Epithelial cell of proximal tubule (primary cell): Measurements from ENCODE around the gene ATXN10. TPM values are rescaled to one million over a fixed set of nuclear protein-coding genes. Genes with fewer than 3 reads are reported as not detected.

Source experiments
- DNase-seq: peaks from one replicate; pipeline ENCODE4 v3.0.0-alpha.2; 2011; ENCODE audit warnings: low read depth
- H3K4me3 ChIP-seq: 2 replicates; pipeline ENCODE4 v1.5.1; 2011; ENCODE audit warnings: low read depth, mild to moderate bottlenecking, low read length
- total RNA-seq: library from RNA; depleted of rRNA; stranded (reverse); fragments of >200 nt; gene quantifications from 2 replicates; pipeline ENCODE4 v1.2.3, GENCODE V29; 2015
- TF ChIP-seq, protein P1 (sequence below): conservative IDR thresholded peaks from 2 replicates; pipeline ENCODE4 v1.5.1; 2012; ENCODE audit warnings: low read depth, mild to moderate bottlenecking, low read length

The ATXN10 gene
- total RNA-seq, 1 donor from 2014 or later, result 118 TPM

DNA sequence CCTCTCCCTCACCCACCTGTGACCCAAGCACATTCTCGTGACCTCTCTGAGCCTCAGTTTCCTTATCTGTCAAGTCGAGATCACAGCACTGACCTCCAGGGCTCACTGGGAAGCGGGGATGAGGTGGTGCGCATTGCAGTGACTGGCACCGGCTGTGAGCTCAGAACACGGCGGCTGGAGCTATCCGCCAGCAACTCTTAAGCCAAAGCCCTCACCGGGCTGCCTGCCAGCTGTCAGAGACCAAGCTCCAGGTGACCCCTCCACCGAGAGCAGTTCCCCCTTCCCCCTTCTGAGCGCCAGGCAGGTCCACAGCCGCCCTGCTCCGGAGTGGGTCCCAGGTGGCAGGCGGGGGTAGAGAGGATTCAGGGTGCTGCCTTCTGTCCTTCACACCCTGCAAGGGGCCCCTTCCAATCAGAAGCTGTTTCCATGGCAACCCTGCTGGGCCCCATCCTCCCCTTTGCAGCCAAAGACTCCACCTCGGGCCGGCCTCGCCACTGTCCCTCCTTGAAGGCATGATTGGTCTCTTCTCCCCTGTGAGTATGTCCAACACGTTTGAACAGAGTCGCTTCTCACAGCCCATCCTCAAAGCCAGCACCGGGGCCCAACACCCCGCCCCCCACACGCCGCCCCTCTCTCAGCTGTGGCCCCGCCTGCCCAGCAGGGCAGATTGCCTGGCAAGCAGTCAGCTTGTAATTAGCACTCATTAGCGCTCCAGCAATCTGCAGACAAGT, 206.6 kb downstream of the ATXN10 start:
- DNase-seq, result no peak

DNA sequence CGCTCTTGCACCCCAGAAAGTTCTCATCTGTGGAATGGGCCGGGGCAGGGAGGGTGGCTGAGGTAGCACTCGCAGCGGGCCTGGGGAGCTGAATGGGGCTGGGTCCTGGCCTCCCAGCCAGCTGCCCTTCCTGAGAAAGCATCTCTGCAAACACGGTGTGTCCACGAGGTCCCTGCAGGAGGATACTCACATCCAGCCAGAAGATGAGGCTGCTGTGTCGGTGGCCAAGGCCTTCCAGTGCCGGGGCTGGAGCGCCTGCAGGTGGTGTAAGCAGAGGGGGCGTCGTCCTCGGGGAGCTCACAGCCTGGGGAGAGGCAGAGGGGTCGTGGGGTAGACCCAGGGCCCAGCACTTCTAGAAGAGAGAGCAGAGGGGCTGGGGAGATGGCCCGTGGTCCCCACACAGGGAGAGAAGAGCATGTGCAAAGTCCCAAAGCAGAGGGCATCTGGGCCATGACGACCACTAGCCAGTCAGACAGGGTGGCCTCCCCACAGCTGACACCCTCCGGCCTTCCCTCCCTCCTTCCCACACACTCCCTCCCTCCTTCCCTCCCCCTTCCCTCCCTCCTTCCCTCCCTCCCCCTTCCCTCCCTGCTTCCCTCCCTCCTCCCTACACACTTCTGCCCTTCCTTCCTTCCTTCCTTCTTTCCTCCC, 207.4 kb downstream of the ATXN10 start:
- TF ChIP-seq, protein P1, sequence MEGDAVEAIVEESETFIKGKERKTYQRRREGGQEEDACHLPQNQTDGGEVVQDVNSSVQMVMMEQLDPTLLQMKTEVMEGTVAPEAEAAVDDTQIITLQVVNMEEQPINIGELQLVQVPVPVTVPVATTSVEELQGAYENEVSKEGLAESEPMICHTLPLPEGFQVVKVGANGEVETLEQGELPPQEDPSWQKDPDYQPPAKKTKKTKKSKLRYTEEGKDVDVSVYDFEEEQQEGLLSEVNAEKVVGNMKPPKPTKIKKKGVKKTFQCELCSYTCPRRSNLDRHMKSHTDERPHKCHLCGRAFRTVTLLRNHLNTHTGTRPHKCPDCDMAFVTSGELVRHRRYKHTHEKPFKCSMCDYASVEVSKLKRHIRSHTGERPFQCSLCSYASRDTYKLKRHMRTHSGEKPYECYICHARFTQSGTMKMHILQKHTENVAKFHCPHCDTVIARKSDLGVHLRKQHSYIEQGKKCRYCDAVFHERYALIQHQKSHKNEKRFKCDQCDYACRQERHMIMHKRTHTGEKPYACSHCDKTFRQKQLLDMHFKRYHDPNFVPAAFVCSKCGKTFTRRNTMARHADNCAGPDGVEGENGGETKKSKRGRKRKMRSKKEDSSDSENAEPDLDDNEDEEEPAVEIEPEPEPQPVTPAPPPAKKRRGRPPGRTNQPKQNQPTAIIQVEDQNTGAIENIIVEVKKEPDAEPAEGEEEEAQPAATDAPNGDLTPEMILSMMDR, result no peak
- H3K4me3 ChIP-seq, result no peak overlapping the region
- no peak for DNase-seq

More for the DNA sequence above, 206.6 kb downstream of the ATXN10 start:
- H3K4me3 ChIP-seq, result no peak overlapping the region
- TF ChIP-seq, protein P1, result no peak

GRCh38 chr22:45879552-45879949, 207.9 kb downstream of the ATXN10 start:
- TF ChIP-seq, protein P1, result no peak
- H3K4me3 ChIP-seq, result no peak overlapping the region
- no peak for DNase-seq

DNA sequence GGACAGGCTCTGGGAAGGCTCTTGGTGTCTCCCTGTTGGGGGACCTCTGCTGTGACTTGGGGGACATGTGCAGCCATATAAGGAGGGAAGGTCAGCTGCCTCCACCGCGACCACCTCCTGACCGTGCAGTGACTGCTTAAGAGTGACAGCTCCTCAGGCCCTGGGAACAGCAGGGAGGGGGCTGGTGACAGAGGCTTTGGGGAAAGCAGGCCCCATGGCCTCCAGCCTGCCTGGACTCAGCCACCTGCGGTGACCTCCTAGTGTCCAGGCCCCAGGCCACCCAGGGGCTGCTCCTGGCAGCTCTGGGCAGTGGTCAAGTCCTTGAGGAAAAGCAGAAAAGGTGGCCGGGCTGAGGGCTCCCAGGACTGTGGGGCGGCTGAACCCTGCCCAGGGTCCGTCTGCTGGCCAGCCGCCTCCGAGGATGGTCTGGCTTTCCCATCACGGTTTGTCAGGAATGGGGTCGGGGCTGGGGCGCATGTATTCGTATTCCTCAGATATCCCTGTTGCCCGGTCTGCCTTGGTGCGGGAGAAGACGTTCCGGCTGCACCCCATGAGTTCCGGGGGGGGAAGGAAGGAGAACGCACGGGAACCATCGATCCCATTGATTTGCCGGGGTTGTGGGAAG, 208.6 kb downstream of the ATXN10 start:
- TF ChIP-seq, protein P1, result no peak
- DNase-seq, result no peak
- H3K4me3 ChIP-seq, result no peak overlapping the region

GRCh38 chr22:45880716-45881523, 209.3 kb downstream of the ATXN10 start:
- H3K4me3 ChIP-seq, result no peak overlapping the region
- DNase-seq, result no peak
- TF ChIP-seq, protein P1, result no peak

DNA sequence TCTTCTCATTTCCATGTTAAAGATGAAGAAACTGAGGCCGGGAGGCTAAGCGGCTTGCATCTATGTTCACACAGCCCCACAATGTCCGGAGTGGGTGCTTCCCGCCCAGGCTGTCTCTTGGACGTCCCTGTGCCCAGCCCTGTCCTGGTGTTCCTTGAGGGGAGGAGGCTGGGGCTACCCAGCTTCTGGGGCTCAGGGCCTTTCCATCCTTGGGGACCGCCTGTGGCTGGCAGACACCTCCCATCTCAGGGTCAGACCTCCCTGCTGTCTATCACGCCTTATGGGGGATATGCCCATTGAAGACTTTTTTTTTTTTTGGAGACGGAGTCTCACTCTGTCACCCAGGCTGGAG, 209.9 kb downstream of the ATXN10 start:
- H3K4me3 ChIP-seq, result no peak overlapping the region
- TF ChIP-seq, protein P1, result no peak
- no peak for DNase-seq
